ENCODE measurements around the gene PAF1.

- no peak for TF ChIP-seq POLR2A (IDR thresholded peaks at IDR 0.05)
- TF ChIP-seq CTCF (IDR thresholded peaks at IDR 0.05): no peak
Observed at GRCh38 chr19:39400061-39400460, 9.2 kb upstream of the PAF1 start.

Data from gastroesophageal sphincter (tissue), 3 donors.